VCaP (cell line): Measurements from ENCODE around the gene SLC24A1.

Source experiments
- H3K27ac ChIP-seq: fragments of 450-650 bp; 2 replicates; pipeline ENCODE4 v1.5.1; 2017
- TF ChIP-seq, protein P1 (sequence below): fragments of 450-650 bp; conservative IDR thresholded peaks from 2 replicates; pipeline ENCODE4 v1.5.1; 2017; ENCODE audit warnings: mild to moderate bottlenecking, moderate library complexity

Gene SLC24A1

DNA sequence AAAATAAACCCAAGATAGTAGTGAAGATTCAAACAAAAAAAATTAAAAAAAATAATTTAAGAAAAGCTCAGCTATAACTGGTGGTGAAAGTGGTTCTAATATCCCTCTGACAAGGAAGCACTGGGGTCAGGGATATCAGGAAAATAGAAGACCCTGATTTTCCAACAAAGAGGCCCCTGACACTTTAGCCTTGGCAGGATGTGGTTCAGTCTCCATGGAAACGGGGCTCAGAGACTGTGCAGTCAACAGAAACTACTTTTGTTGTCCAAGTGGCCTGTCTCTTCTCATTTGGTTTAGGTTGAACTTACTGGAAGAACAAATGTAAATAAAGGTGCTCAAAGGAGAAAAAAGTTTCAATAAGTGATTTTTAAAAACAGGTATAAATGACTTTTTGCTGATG, 38.0 kb upstream of the SLC24A1 start:
- H3K27ac ChIP-seq = no peak overlapping the region
- TF ChIP-seq, protein P1, sequence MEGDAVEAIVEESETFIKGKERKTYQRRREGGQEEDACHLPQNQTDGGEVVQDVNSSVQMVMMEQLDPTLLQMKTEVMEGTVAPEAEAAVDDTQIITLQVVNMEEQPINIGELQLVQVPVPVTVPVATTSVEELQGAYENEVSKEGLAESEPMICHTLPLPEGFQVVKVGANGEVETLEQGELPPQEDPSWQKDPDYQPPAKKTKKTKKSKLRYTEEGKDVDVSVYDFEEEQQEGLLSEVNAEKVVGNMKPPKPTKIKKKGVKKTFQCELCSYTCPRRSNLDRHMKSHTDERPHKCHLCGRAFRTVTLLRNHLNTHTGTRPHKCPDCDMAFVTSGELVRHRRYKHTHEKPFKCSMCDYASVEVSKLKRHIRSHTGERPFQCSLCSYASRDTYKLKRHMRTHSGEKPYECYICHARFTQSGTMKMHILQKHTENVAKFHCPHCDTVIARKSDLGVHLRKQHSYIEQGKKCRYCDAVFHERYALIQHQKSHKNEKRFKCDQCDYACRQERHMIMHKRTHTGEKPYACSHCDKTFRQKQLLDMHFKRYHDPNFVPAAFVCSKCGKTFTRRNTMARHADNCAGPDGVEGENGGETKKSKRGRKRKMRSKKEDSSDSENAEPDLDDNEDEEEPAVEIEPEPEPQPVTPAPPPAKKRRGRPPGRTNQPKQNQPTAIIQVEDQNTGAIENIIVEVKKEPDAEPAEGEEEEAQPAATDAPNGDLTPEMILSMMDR = no peak

DNA sequence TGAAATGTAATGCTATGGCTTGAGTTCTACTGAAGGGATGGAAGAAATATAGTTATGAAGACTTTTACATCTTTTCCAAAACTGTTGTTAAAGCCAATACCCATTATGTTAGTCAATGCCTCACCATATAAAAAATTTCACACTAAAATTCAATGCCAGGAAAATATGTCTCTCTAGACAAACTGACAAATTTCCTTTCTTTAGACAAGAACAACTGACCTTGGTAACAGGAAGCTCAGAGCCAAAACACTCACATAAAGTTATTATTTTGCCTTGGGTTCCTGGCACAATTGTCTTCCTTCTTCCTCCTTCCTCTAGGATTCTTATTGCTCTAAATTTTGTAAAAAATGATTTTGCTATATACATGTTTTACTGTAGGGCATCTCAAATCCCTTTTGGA, 37.5 kb upstream of the SLC24A1 start:
- no peak overlapping the region for H3K27ac ChIP-seq
- TF ChIP-seq, protein P1 = no peak

DNA sequence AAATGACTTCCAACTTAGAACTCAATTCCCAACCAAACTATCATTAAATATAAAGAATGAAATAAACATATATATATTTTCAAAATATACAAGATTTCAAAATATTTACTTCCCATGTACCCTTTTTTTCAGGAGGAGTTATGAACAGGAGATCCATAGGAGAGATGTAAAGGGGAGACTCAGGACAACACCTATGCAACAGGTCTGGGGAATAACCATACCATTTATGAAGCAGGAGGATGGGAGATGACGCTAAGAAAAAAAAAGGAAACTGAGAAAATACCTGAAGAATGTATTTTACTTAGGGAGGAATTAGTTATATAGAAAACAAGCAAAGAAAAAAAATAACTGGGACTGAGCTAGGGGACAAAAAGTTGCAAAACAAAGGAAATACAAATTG, 34.6 kb upstream of the SLC24A1 start:
- H3K27ac ChIP-seq = no peak overlapping the region
- TF ChIP-seq, protein P1 = no peak

DNA sequence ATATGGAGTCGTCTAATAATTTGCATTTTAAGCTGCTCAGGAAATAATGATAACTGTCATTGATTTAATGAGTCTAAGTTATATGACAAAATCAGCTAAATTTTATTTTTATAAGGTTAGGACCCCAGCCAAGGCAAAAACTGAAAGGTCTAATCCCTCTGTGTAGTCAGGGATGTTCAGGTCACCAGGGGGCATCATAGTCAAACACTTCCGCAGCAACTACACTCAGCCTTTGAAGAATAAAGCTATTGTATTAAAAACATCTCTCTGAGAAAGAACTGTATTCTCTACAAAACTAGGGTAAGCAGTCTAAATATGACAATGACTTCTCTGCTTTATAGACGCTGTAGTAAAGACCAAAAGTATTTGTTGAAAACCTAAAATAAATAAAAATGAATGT, 25.8 kb upstream of the SLC24A1 start:
- no peak overlapping the region for H3K27ac ChIP-seq
- TF ChIP-seq, protein P1 = peak; percentile 74

DNA sequence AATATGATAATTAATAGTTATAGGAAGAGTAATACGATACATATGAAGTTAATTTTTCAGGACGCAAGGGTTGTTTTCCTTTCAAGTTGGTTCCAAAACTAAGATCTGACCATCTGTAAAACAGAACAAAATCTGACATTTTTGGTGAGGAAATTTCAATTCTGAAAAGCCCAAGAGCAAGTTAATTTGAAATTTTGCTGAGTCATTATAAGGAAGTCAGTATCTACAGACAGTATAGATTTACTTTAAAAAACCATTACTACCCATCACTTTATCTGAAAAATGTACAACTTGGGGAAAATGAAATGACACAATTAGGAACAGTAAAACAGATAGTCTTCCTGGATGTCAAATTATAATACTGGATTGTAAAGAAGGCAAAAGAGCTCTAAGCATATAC, 23.3 kb upstream of the SLC24A1 start:
- TF ChIP-seq, protein P1 = no peak
- H3K27ac ChIP-seq = no peak overlapping the region

DNA sequence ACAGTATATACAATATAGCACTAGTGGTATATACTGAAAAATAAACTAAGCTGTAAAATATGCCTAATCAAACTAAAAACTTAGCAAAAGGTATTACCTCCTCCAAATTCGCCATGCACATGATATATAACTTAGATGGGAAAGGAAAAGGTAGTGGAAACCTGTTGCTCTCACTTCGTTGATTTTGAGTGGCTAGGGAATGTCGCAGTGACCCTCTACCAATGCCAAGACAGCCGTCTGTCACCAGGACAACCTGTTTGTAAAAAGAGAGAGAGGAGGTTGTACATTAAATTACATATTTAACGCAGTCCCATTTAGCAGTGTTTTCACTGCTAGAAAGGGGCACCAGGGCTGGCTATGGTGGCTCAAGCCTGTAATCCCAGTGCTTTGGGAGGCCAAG, 22.1 kb upstream of the SLC24A1 start:
- TF ChIP-seq, protein P1 = no peak
- H3K27ac ChIP-seq = no peak overlapping the region

DNA sequence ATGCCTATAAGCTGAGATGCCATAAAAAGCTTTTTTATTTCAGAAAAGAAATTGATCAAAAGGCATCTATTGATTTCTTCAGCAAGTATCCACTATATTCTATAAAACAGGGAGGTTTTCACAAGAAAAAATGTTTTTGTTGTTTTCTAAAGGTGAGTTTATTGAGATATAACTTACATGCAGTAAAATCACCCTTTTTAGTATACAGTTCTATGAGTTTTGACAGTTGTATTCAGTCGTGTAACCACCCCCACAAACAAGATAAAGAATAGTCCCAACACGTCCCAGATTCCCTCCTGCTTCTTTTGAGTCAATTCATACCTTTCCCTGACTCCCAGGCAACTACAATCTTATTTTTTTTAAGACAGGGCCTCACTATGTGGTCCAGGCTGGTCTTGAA, 18.6 kb upstream of the SLC24A1 start:
- TF ChIP-seq, protein P1 = no peak
- no peak overlapping the region for H3K27ac ChIP-seq

DNA sequence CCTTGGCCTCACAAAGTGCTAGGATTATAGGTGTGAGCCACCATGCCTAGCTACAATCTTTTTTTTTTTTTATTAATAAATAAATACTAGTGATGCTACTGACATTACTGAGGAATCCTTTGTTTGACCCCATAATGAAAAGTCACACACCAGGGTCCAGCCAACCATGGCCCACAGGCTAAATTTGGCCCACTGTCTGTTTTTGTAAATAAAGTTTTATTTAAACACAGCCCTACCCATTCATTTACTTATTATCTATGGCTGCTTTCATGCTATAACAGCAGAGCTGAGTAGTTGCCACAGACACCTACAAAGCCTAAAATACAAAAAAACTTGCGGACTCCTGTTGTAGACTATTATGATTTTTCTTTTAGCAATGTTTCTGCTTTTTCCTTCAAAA, 18.2 kb upstream of the SLC24A1 start:
- TF ChIP-seq, protein P1 = no peak
- no peak overlapping the region for H3K27ac ChIP-seq
